OCI-LY3 (cell line): ENCODE measurements around the gene SPATA32.

Source experiments
- EZH2phosphoT487 ChIP-seq: fragments of 200-600 bp; shearing (Covaris generic); IDR thresholded peaks from 2 replicates; pipeline ENCODE4 v1.6.1; 2018; ENCODE audit warnings: antibody characterized with exemption, mixed run types, low read depth
- TF ChIP-seq, protein P1 (sequence below): fragments of 200-600, 300-600 bp; sonication (generic); IDR thresholded peaks from 2 replicates; pipeline ENCODE4 v1.5.1; 2014; ENCODE audit warnings: antibody characterized with exemption, low read length, low read depth

DNA sequence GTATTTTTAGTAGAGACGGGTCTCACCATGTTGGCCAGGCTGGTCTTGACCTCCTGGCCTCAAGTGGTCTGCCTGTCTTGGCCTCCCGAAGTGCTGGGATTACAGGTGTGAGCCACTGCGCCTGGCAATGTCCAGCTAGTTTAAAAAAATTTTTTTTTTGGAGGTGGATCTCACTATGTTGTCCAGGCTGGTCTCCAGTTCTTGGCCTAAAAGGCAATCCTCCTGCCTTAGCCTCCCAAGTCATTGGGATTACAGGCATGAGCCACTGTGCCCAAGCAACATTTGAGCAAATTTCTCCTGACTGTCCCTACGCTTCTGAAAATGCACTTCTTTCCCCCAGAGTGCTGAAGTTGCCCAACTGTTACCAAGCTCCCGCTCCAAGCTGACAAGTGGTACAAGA lies 46.9 kb upstream of the SPATA32 start:
- TF ChIP-seq, protein P1, sequence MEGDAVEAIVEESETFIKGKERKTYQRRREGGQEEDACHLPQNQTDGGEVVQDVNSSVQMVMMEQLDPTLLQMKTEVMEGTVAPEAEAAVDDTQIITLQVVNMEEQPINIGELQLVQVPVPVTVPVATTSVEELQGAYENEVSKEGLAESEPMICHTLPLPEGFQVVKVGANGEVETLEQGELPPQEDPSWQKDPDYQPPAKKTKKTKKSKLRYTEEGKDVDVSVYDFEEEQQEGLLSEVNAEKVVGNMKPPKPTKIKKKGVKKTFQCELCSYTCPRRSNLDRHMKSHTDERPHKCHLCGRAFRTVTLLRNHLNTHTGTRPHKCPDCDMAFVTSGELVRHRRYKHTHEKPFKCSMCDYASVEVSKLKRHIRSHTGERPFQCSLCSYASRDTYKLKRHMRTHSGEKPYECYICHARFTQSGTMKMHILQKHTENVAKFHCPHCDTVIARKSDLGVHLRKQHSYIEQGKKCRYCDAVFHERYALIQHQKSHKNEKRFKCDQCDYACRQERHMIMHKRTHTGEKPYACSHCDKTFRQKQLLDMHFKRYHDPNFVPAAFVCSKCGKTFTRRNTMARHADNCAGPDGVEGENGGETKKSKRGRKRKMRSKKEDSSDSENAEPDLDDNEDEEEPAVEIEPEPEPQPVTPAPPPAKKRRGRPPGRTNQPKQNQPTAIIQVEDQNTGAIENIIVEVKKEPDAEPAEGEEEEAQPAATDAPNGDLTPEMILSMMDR, result no peak
- TF ChIP-seq EZH2phosphoT487, result no peak
